ENCODE data around the gene PRPF40B.

GRCh38 chr12:49588721-49589516, 34.4 kb upstream of the PRPF40B start:
- TF ChIP-seq CTCF (IDR thresholded peaks at IDR 0.05) (no peak), POLR2A (IDR thresholded peaks at IDR 0.05) (no peak)

Measured in right lobe of liver (tissue), 4 donors.